ENCODE measurements around the gene GPRC6A.

Gene GPRC6A

DNA sequence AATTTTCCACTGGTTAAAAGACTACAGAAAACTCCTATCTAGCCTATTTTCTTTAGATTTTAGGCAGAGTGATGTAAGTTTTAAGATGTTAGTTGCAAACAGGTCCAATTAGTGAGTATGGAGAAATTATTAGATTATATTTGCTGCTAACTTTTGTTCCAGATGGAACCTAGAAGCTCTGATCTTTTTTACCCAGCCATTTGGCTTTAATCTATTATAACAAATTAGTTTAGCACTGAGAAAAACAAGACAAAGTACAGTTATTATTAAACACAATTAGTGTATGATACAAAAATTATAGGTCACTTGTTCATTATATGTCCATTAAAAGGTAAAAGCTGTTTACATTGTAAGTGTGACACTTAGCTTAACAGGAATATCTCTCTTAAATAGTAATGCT is 65.8 kb downstream of the GPRC6A start:
- Histone ChIP-seq H3K4me3 (ENCODE audit: insufficient read depth, low read depth, low read length) (no peak overlapping the region), H3K27me3 (ENCODE audit: control insufficient read depth, insufficient read depth, low read length, poor library complexity, severe bottlenecking) (peaks cover 42% of the 10 kb centered on the region), H3K36me3 (ENCODE audit: control insufficient read depth, insufficient read depth, low read length) (no peaks in the 10 kb centered on the region), H3K27ac (ENCODE audit: insufficient read depth, low read depth, low read length, poor library complexity, severe bottlenecking) (no peak overlapping the region), H3K9me3 (ENCODE audit: control insufficient read depth, low read length) (no peaks in the 10 kb centered on the region), H3K4me1 (ENCODE audit: control insufficient read depth, insufficient read depth, low read length) (no peaks in the 10 kb centered on the region)

DNA sequence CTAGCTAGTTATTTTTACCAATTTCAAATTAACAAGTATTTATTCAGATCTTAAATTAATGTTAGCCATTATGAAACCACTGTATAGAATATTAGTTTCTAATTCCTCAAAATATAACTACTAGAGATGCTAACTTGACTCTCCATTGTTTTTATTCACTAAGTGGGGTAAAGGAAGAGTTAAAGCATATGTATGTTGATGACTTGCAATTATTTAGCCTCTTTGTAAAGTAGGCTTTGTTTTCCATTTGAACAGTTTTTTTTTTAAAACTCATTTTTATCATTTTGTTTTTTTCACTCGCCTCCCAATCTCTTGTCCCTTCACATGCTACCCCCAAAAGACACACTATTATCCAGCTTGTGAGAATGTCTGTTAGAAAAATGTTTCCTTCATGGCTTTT is 66.6 kb downstream of the GPRC6A start:
- 80% methylated on average over 1 of the region's 1 CpG; no CpG with 5 or more reads in 1 of the 2 experiments for WGBS, 2 experiments
- H3K4me3 ChIP-seq (ENCODE audit: insufficient read depth, low read depth, low read length), result no peak overlapping the region
- H3K4me1 ChIP-seq (ENCODE audit: control insufficient read depth, insufficient read depth, low read length), result no peaks in the 10 kb centered on the region
- no peak overlapping the region for H3K27ac ChIP-seq (ENCODE audit: insufficient read depth, low read depth, low read length, poor library complexity, severe bottlenecking)
- H3K36me3 ChIP-seq (ENCODE audit: control insufficient read depth, insufficient read depth, low read length), result no peaks in the 10 kb centered on the region
- H3K9me3 ChIP-seq (ENCODE audit: control insufficient read depth, low read length), result no peaks in the 10 kb centered on the region
- H3K27me3 ChIP-seq (ENCODE audit: control insufficient read depth, insufficient read depth, low read length, poor library complexity, severe bottlenecking), result peaks cover 42% of the 10 kb centered on the region

DNA sequence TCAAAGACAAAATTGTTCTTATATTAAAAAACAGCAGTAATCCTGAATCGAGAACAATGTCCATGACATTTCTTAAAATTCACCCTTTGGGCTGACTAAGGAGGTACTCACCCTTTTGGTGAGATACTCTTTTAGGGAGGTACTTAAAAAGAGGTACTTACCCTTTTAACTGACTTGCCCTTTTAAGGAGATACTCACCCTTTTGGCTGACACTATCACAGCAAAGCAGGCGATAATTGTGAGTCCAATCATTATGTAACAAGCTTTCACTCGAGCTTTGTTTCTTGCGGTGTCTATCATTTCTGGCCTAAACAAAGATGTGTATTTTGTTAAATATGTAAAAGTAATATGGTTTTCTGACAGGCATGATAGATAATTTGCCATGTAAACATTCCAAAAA is 67.1 kb downstream of the GPRC6A start:
- 70 to 73% methylated on average over 4 of the region's 4 CpGs for WGBS, 2 experiments
- Histone ChIP-seq H3K27ac (ENCODE audit: insufficient read depth, low read depth, low read length, poor library complexity, severe bottlenecking) (no peak overlapping the region), H3K9me3 (ENCODE audit: control insufficient read depth, low read length) (no peaks in the 10 kb centered on the region), H3K36me3 (ENCODE audit: control insufficient read depth, insufficient read depth, low read length) (no peaks in the 10 kb centered on the region), H3K27me3 (ENCODE audit: control insufficient read depth, insufficient read depth, low read length, poor library complexity, severe bottlenecking) (peaks cover 39% of the 10 kb centered on the region), H3K4me3 (ENCODE audit: insufficient read depth, low read depth, low read length) (no peak overlapping the region), H3K4me1 (ENCODE audit: control insufficient read depth, insufficient read depth, low read length) (no peaks in the 10 kb centered on the region)

DNA sequence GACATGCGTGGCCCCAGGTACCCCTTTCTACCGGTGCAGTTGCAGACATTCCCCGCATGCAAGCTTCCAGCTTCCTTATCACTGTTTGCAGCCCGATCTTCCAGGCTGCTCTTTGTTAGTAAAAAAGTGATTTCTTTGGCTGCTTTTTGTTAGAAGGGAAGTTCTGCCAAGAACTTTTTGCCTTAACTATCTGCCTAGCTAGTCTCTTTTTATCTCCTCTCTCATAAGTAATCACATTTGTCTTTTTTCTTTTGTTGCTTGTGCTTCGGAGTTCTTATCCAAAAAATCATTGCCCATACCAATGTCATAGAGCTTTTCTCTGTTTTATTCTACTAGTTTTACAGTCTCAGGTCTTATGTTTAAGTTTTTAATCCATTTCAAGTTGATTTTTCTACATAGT is 83.7 kb downstream of the GPRC6A start:
- WGBS, 2 experiments, result 77 to 94% methylated on average over 4 to 5 of the region's 5 CpGs
- no peaks in the 10 kb centered on the region for H3K36me3 ChIP-seq (ENCODE audit: control insufficient read depth, insufficient read depth, low read length)
- no peaks in the 10 kb centered on the region for H3K27me3 ChIP-seq (ENCODE audit: control insufficient read depth, insufficient read depth, low read length, poor library complexity, severe bottlenecking)
- no peak overlapping the region for H3K4me3 ChIP-seq (ENCODE audit: insufficient read depth, low read depth, low read length)
- H3K9me3 ChIP-seq (ENCODE audit: control insufficient read depth, low read length), result no peaks in the 10 kb centered on the region
- H3K27ac ChIP-seq (ENCODE audit: insufficient read depth, low read depth, low read length, poor library complexity, severe bottlenecking), result no peak overlapping the region
- no peaks in the 10 kb centered on the region for H3K4me1 ChIP-seq (ENCODE audit: control insufficient read depth, insufficient read depth, low read length)
